ENCODE results near the gene MUCL3.

GRCh38 chr6:30985490-30985889, 44.7 kb downstream of the MUCL3 start:
- TF ChIP-seq CTCF (IDR thresholded peaks at IDR 0.05) (no peak), POLR2A (IDR thresholded peaks at IDR 0.05) (no peak)

Data from lower leg skin (tissue), 3 donors.